Fibroblast of lung (primary cell): Measurements from ENCODE around the gene FLT3LG.

Experiments
- EZH2 ChIP-seq: IDR thresholded peaks from 2 replicates; pipeline ENCODE4 v1.5.1; 2012; ENCODE audit warnings: low read length, control low read depth, mild to moderate bottlenecking; ENCODE audit errors: missing control alignments
- TF ChIP-seq, protein P1 (sequence below), 2 donors: IDR thresholded peaks in 1 of 2; conservative IDR thresholded peaks in 1 of 2; 1 replicate in 1 of 2; 2 replicates in 1 of 2; pipeline ENCODE4 v1.5.1; 2011 to 2012; ENCODE audit warnings: low read length in 2 of 2, control low read depth in 1 of 2, inconsistent platforms in 1 of 2, low read depth in 1 of 2, mild to moderate bottlenecking in 1 of 2

DNA sequence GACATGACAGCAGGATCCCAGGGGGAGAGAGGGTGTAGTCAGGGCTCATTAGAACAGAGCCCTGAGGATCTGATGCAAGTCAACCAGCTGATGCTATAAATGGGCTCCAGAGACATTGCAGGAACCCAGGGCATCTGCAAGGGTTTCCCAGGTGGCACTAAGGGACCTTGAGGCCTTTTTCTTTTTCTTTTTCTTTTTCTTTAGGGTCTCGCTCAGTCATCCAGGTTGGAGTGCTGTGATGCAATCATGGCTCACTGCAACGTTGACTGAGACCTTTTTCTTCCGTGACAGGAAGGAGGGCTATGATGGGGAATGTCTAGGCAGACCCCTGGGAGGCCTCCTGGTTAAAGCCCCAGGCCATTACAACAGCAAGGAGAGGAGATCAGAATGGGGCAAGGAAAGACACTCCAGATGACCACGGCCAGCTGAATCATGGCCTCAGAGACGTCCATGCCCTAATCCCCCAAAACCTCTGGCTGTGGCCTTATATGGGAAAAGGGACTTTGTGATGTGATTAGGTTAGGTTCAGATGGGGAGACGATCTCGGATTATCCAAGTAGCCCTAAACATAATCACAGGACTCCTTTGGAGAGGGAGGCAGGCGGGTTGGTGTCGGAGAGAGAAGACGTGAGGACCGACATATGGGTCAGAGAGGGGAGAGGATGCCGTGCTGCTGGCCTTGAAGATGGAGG is 33.9 kb downstream of the FLT3LG start:
- TF ChIP-seq, protein P1, sequence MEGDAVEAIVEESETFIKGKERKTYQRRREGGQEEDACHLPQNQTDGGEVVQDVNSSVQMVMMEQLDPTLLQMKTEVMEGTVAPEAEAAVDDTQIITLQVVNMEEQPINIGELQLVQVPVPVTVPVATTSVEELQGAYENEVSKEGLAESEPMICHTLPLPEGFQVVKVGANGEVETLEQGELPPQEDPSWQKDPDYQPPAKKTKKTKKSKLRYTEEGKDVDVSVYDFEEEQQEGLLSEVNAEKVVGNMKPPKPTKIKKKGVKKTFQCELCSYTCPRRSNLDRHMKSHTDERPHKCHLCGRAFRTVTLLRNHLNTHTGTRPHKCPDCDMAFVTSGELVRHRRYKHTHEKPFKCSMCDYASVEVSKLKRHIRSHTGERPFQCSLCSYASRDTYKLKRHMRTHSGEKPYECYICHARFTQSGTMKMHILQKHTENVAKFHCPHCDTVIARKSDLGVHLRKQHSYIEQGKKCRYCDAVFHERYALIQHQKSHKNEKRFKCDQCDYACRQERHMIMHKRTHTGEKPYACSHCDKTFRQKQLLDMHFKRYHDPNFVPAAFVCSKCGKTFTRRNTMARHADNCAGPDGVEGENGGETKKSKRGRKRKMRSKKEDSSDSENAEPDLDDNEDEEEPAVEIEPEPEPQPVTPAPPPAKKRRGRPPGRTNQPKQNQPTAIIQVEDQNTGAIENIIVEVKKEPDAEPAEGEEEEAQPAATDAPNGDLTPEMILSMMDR (conservative IDR thresholded peaks at IDR 0.05 in 1 of 2, IDR thresholded peaks at IDR 0.05 in 1 of 2; ENCODE audit: low read depth in 1 of 2, low read length in 2 of 2): no peak
- no peak for TF ChIP-seq EZH2
